Epithelial cell of esophagus (primary cell): ENCODE measurements around the gene RNF144B.

Experiments
- DNase-seq: peaks from one replicate; pipeline ENCODE4 v3.0.0; 2010; ENCODE audit warnings: low read depth
- H3K4me3 ChIP-seq: 2 replicates; pipeline ENCODE4 v1.5.1; 2011; ENCODE audit warnings: mild to moderate bottlenecking, low read length, control low read depth
- CTCF ChIP-seq: IDR thresholded peaks from 2 replicates; pipeline ENCODE4 v1.5.1; 2011; ENCODE audit warnings: low read depth, mild to moderate bottlenecking, low read length, control low read depth, inconsistent platforms; ENCODE audit not compliant: insufficient read depth; ENCODE audit errors: missing control alignments

The RNF144B gene

GRCh38 chr6:18436341-18436740 is 49.2 kb downstream of the RNF144B start:
- no peak overlapping the region for H3K4me3 ChIP-seq
- no peak for TF ChIP-seq CTCF
- DNase-seq, result no peak

- TF ChIP-seq CTCF, result no peak
- no peak overlapping the region for H3K4me3 ChIP-seq
- no peak for DNase-seq
These were observed 52.4 kb downstream of the RNF144B start for GRCh38 chr6:18439581-18439980.

GRCh38 chr6:18441251-18441979 is 54.3 kb downstream of the RNF144B start:
- no peak overlapping the region for H3K4me3 ChIP-seq
- no peak for TF ChIP-seq CTCF

GRCh38 chr6:18444111-18444510 is 57.0 kb downstream of the RNF144B start:
- DNase-seq, result no peak
- TF ChIP-seq CTCF, result no peak
- H3K4me3 ChIP-seq, result no peak overlapping the region

More at GRCh38 chr6:18441251-18441979, 54.3 kb downstream of the RNF144B start:
- no peak for DNase-seq

GRCh38 chr6:18445228-18445627 is 58.1 kb downstream of the RNF144B start:
- no peak for TF ChIP-seq CTCF
- no peak overlapping the region for H3K4me3 ChIP-seq
- no peak for DNase-seq

GRCh38 chr6:18446771-18447170 is 59.6 kb downstream of the RNF144B start:
- no peak overlapping the region for H3K4me3 ChIP-seq
- no peak for DNase-seq
- TF ChIP-seq CTCF, result no peak

GRCh38 chr6:18447552-18447951 is 60.4 kb downstream of the RNF144B start:
- DNase-seq, result no peak
- no peak overlapping the region for H3K4me3 ChIP-seq
- TF ChIP-seq CTCF, result no peak
